ENCODE measurements around the gene CABLES2. TPM values are rescaled to one million over a fixed set of nuclear protein-coding genes. Genes with fewer than 3 reads are reported as not detected.

CABLES2 gene
- total and polyA plus RNA-seq, 2 experiments from 2014 or later: 0.66 to 7.3 TPM

GRCh38 chr20:62353289-62354030 is 53.6 kb downstream of the CABLES2 start:
- Histone ChIP-seq H3F3A (ENCODE audit: insufficient read depth) (no peaks in the 10 kb centered on the region), H3K9me2 (ENCODE audit: insufficient read depth) (no peaks in the 10 kb centered on the region), H3K36me3 (ENCODE audit: low read depth) (no peaks in the 10 kb centered on the region), H3K4me2 (ENCODE audit: unreplicated experiment) (no peak overlapping the region), H3K79me2 (ENCODE audit: insufficient read depth) (no peaks in the 10 kb centered on the region), H3K9me3 (ENCODE audit: low read depth) (no peaks in the 10 kb centered on the region), H3K27me3 (replicated peaks; ENCODE audit: insufficient read depth) (no peaks in the 10 kb centered on the region), H3K4me3 (no peak overlapping the region), H3K27ac (no peak overlapping the region), H4K20me1 (ENCODE audit: insufficient read depth) (no peaks in the 10 kb centered on the region), H3K4me1 (ENCODE audit: insufficient read depth) (peaks cover 28% of the 10 kb centered on the region), H2AFZ (no peak overlapping the region), H3K9ac (no peak overlapping the region)
- WGBS, 2 experiments (ENCODE audit: low coverage in 1 of 2, low lambda C conversion rate in 2 of 2, missing lambda C conversion rate in 2 of 2): 78 to 82% methylated on average over 10 to 16 of the region's 16 CpGs
- TF ChIP-seq EZH2 (IDR thresholded peaks at IDR 0.05; ENCODE audit: insufficient read depth, poor library complexity, severe bottlenecking) (no peak), EZH2phosphoT487 (IDR thresholded peaks at IDR 0.05; ENCODE audit: insufficient read depth, low read depth) (no peak)
- in situ Hi-C loops (cut with MboI): no loop called here
- no peak for DNase-seq

- no peak overlapping the region for H3K27ac ChIP-seq
- H3K4me3 ChIP-seq: no peak overlapping the region
- H3K36me3 ChIP-seq (ENCODE audit: low read depth): no peaks in the 10 kb centered on the region
- H3K9ac ChIP-seq: no peak overlapping the region
- no peaks in the 10 kb centered on the region for H3K9me3 ChIP-seq (ENCODE audit: low read depth)
- no peaks in the 10 kb centered on the region for H3K79me2 ChIP-seq (ENCODE audit: insufficient read depth)
- no peak for DNase-seq
- no peaks in the 10 kb centered on the region for H4K20me1 ChIP-seq (ENCODE audit: insufficient read depth)
- H3K9me2 ChIP-seq (ENCODE audit: insufficient read depth): no peaks in the 10 kb centered on the region
- no peak overlapping the region for H3K4me2 ChIP-seq (ENCODE audit: unreplicated experiment)
- H3F3A ChIP-seq (ENCODE audit: insufficient read depth): no peaks in the 10 kb centered on the region
- TF ChIP-seq EZH2 (IDR thresholded peaks at IDR 0.05; ENCODE audit: insufficient read depth, poor library complexity, severe bottlenecking) (no peak), EZH2phosphoT487 (IDR thresholded peaks at IDR 0.05; ENCODE audit: insufficient read depth, low read depth) (no peak)
- in situ Hi-C loops (cut with MboI): no loop called here
- no peak overlapping the region for H2AFZ ChIP-seq
- 71 to 76% methylated on average over 27 to 43 of the region's 43 CpGs for WGBS, 2 experiments (ENCODE audit: low coverage in 1 of 2, low lambda C conversion rate in 2 of 2, missing lambda C conversion rate in 2 of 2)
- no peaks in the 10 kb centered on the region for H3K27me3 ChIP-seq (replicated peaks; ENCODE audit: insufficient read depth)
- H3K4me1 ChIP-seq (ENCODE audit: insufficient read depth): peaks cover 26% of the 10 kb centered on the region
Observed at GRCh38 chr20:62352402-62353288, 54.4 kb downstream of the CABLES2 start.

DNA sequence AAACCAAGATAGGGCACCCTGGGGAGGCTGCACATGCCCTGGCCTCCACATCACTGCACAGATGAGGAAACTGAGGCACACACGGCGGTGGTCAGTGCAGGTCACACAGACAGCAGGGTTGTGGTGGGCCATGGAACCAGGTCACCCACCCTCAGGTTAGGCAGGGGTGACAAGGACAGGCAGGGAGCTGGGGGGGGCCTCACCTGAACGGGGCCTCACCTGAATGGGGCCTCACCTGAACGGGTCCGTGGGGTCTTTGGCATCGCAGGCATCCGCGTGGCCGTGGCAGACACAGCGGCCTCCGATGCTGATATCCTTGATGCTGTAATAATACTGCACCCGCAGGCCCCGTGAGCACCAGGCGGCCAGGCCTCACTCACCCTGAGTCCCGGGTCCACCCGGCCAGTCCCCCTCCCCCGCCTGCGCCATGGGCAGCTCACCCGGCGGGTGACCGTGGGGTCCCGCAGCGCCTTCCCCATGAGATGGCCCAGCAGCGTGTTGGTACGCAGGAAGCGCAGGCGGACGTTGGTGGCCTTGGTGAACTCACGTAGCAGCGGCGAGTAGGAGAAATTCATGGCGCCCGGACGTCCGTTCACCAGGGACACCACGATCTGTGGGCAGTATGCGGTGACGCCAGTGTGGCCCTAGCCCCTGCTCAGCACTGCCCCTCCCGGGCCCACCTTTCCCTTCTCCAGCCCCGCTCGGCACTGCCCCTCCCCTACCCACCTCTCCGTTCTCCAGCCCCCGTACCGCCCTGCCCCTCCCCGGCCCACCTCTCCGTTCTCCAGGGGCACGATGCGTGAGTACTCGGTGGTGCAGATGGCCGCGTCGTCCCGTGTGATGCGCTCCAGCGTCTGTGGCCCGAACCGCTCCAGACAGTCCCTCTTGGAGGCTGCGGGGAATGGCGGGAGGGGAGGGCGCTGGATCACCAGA is 55.4 kb downstream of the CABLES2 start:
- no peaks in the 10 kb centered on the region for H3K36me3 ChIP-seq (ENCODE audit: low read depth)

More for the DNA sequence above, 55.4 kb downstream of the CABLES2 start:
- Histone ChIP-seq H2AFZ (no peak overlapping the region), H3K9me2 (ENCODE audit: insufficient read depth) (no peaks in the 10 kb centered on the region), H4K20me1 (ENCODE audit: insufficient read depth) (no peaks in the 10 kb centered on the region), H3K4me3 (no peak overlapping the region), H3K4me1 (ENCODE audit: insufficient read depth) (peaks cover 17% of the 10 kb centered on the region), H3K79me2 (ENCODE audit: insufficient read depth) (no peaks in the 10 kb centered on the region), H3K9ac (no peak overlapping the region), H3K4me2 (ENCODE audit: unreplicated experiment) (no peak overlapping the region), H3K27me3 (replicated peaks; ENCODE audit: insufficient read depth) (no peaks in the 10 kb centered on the region), H3K27ac (no peak overlapping the region), H3F3A (ENCODE audit: insufficient read depth) (no peaks in the 10 kb centered on the region), H3K9me3 (ENCODE audit: low read depth) (no peaks in the 10 kb centered on the region)
- TF ChIP-seq EZH2phosphoT487 (IDR thresholded peaks at IDR 0.05; ENCODE audit: insufficient read depth, low read depth) (no peak), EZH2 (IDR thresholded peaks at IDR 0.05; ENCODE audit: insufficient read depth, poor library complexity, severe bottlenecking) (no peak)
- DNase-seq: no peak
- 82 to 84% methylated on average over 47 to 57 of the region's 60 CpGs for WGBS, 2 experiments (ENCODE audit: low coverage in 1 of 2, low lambda C conversion rate in 2 of 2, missing lambda C conversion rate in 2 of 2)
- in situ Hi-C loops (cut with MboI): no loop called here

Data from GM23248 (cell line).